GM23338 (cell line): Measurements from ENCODE around the gene KIF6. TPM values are rescaled to one million over a fixed set of nuclear protein-coding genes. Genes with fewer than 3 reads are reported as not detected.

Experiments used
- ATAC-seq: fragments of 200-7000 bp; cut with Tn5 transposase; 3 replicates; pipeline ENCODE4 v1.9.1; 2020
- DNase-seq: peaks from one replicate; pipeline ENCODE4 v3.0.0-alpha.2; 2015; ENCODE audit warnings: low spot score
- H2AFZ ChIP-seq: fragments of 200-600 bp; sonication (generic); 2 replicates; pipeline ENCODE4 v1.8.0; 2016; ENCODE audit warnings: antibody characterized with exemption, mild to moderate bottlenecking, moderate library complexity
- H3F3A ChIP-seq: fragments of 200-600 bp; sonication (generic); replicated peaks from 2 replicates; pipeline ENCODE4 v1.8.0; 2017; ENCODE audit warnings: antibody characterized with exemption, mixed run types, low read depth
- H3K27ac ChIP-seq: fragments of 200-600 bp; sonication (generic); 2 replicates; pipeline ENCODE4 v1.6.1; 2016; ENCODE audit warnings: low read depth
- H3K27me3 ChIP-seq: fragments of 200-600 bp; sonication (generic); 2 replicates; pipeline ENCODE4 v1.8.0; 2016; ENCODE audit warnings: mild to moderate bottlenecking, mixed run types, moderate library complexity; ENCODE audit not compliant: insufficient read depth
- H3K36me3 ChIP-seq: fragments of 200-600 bp; sonication (generic); 2 replicates; pipeline ENCODE4 v1.8.0; 2016; ENCODE audit warnings: mild to moderate bottlenecking; ENCODE audit not compliant: insufficient read depth
- H3K4me1 ChIP-seq: fragments of 200-600 bp; sonication (generic); 2 replicates; pipeline ENCODE4 v1.8.0; 2016; ENCODE audit warnings: mild to moderate bottlenecking, moderate library complexity; ENCODE audit not compliant: insufficient read depth
- H3K4me2 ChIP-seq: fragments of 200-600 bp; sonication (generic); 2 replicates; pipeline ENCODE4 v1.7.1; 2017; ENCODE audit warnings: mixed run types
- H3K4me3 ChIP-seq: fragments of 200-600 bp; sonication (generic); 2 replicates; pipeline ENCODE4 v1.6.1; 2016; ENCODE audit warnings: mixed run types
- H3K79me2 ChIP-seq: fragments of 200-600 bp; sonication (generic); replicated peaks from 2 replicates; pipeline ENCODE4 v1.8.0; 2017; ENCODE audit warnings: mild to moderate bottlenecking; ENCODE audit not compliant: insufficient read depth
- H3K9me2 ChIP-seq: fragments of 200-600 bp; sonication (generic); 2 replicates; pipeline ENCODE4 v1.8.0; 2017; ENCODE audit not compliant: insufficient read depth
- H4K20me1 ChIP-seq: fragments of 200-600 bp; sonication (generic); replicated peaks from 2 replicates; pipeline ENCODE4 v1.8.0; 2017; ENCODE audit warnings: mild to moderate bottlenecking; ENCODE audit not compliant: insufficient read depth
- H3K27ac Mint-ChIP-seq: 2 replicates; pipeline ENCODE4 v1.8.0; 2020; ENCODE audit warnings: inconsistent platforms, mild to moderate bottlenecking, moderate library complexity, mixed read lengths
- H3K27me3 Mint-ChIP-seq: 3 replicates; pipeline ENCODE4 v1.8.0; 2022; ENCODE audit warnings: low read depth, mild to moderate bottlenecking, moderate library complexity, mixed read lengths, inconsistent platforms; ENCODE audit not compliant: insufficient read depth, poor library complexity
- H3K36me3 Mint-ChIP-seq: 3 replicates; pipeline ENCODE4 v1.8.0; 2021; ENCODE audit warnings: low read depth, mild to moderate bottlenecking, inconsistent platforms, moderate library complexity, mixed read lengths
- H3K4me1 Mint-ChIP-seq: 3 replicates; pipeline ENCODE4 v1.8.0; 2020; ENCODE audit warnings: mild to moderate bottlenecking, inconsistent platforms, mixed read lengths
- H3K4me3 Mint-ChIP-seq: 3 replicates; pipeline ENCODE4 v1.8.0; 2021; ENCODE audit warnings: moderate library complexity, mild to moderate bottlenecking, inconsistent platforms, mixed read lengths
- H3K9me3 Mint-ChIP-seq: 3 replicates; pipeline ENCODE4 v1.8.0; 2020; ENCODE audit warnings: moderate library complexity, mild to moderate bottlenecking, inconsistent platforms, mixed read lengths
- CREB1 ChIP-seq: fragments of 250-450 bp; sonication (Bioruptor Pico); IDR thresholded peaks from 2 replicates; pipeline ENCODE4 v1.5.0; 2020; ENCODE audit warnings: low read depth, mild to moderate bottlenecking, moderate library complexity
- CTCF ChIP-seq, 2 experiments: fragments of 200-600 bp in 1 of 2; sonication (generic) in 1 of 2; conservative IDR thresholded peaks; 2 replicates each; pipeline versions ENCODE4 v1.5.1 to v1.6.1; 2016 to 2017; ENCODE audit warnings: antibody characterized with exemption in 2 of 2, low read depth in 2 of 2, mild to moderate bottlenecking in 2 of 2, moderate library complexity in 1 of 2
- EZH2 ChIP-seq: fragments of 200-600 bp; sonication (generic); IDR thresholded peaks from one replicate; pipeline ENCODE4 v1.8.0; 2017; ENCODE audit warnings: antibody characterized with exemption, mild to moderate bottlenecking, low read depth; ENCODE audit not compliant: unreplicated experiment
- EZH2phosphoT487 ChIP-seq: fragments of 200-600 bp; sonication (generic); IDR thresholded peaks from one replicate; pipeline ENCODE4 v1.8.1; 2018; ENCODE audit warnings: antibody characterized with exemption; ENCODE audit not compliant: unreplicated experiment
- NANOG ChIP-seq: IDR thresholded peaks from 2 replicates; pipeline ENCODE4 v1.6.1; 2016; ENCODE audit warnings: antibody characterized with exemption, borderline replicate concordance
- POLR2AphosphoS5 ChIP-seq: IDR thresholded peaks from 2 replicates; pipeline ENCODE4 v1.6.1; 2016; ENCODE audit warnings: antibody characterized with exemption, low read depth
- REST ChIP-seq: IDR thresholded peaks from one replicate; pipeline ENCODE4 v1.6.1; 2018; ENCODE audit warnings: antibody characterized with exemption; ENCODE audit not compliant: unreplicated experiment
- ZNF114 ChIP-seq: fragments of 250-450 bp; sonication (Bioruptor Pico); IDR thresholded peaks from 2 replicates; pipeline ENCODE4 v1.5.0; 2020; ENCODE audit warnings: mild to moderate bottlenecking, moderate library complexity
- ZNF331 ChIP-seq: fragments of 250-450 bp; sonication (Bioruptor Pico); IDR thresholded peaks from 2 replicates; pipeline ENCODE4 v1.5.0; 2020; ENCODE audit warnings: low read depth, mild to moderate bottlenecking, moderate library complexity
- ZNF462 ChIP-seq: fragments of 250-450 bp; sonication (Bioruptor Pico); IDR thresholded peaks from 2 replicates; pipeline ENCODE4 v1.5.0; 2020; ENCODE audit warnings: mild to moderate bottlenecking, moderate library complexity
- polyA plus RNA-seq: library from polyadenylated mRNA; unstranded; fragments of >200 nt; fragmentation: Nextera tagmentation; extraction: Ambion mirVana; gene quantifications from 2 replicates; pipeline ENCODE4 v1.2.1, GENCODE V29; 2016
- total RNA-seq: library from RNA; depleted of rRNA; stranded (reverse); fragments of >200 nt; shearing (Covaris generic); gene quantifications from 2 replicates; pipeline ENCODE4 v1.2.3, GENCODE V29; 2014

The KIF6 gene
- total and polyA plus RNA-seq, 2 experiments from 2014 or later = 0.87 to 1.7 TPM

- no peaks in the 10 kb centered on the region for H3K4me1 ChIP-seq
- H3K9me2 ChIP-seq = peaks cover 2% of the 10 kb centered on the region; the same call in 1 of the 2 replicates
- H3K4me2 ChIP-seq = no peak overlapping the region
- no peak for TF ChIP-seq ZNF331 (CRISPR knock-in tag)
- no peak for TF ChIP-seq NANOG
- TF ChIP-seq POLR2AphosphoS5 = no peak
- TF ChIP-seq CTCF (conservative IDR thresholded peaks at IDR 0.05; ENCODE audit: low read depth in 2 of 2) = no peak
- no peak for TF ChIP-seq REST
- TF ChIP-seq ZNF114 (CRISPR knock-in tag) = no peak
- no peak for TF ChIP-seq EZH2
- TF ChIP-seq EZH2phosphoT487 = no peak
- no peak overlapping the region for H3K4me3 ChIP-seq
- no peaks in the 10 kb centered on the region for H3F3A ChIP-seq
- no peak for DNase-seq
- H3K27ac Mint-ChIP-seq = no peak overlapping the region
- H3K9me3 Mint-ChIP-seq = no peaks in the 10 kb centered on the region
- no peaks in the 10 kb centered on the region for H3K79me2 ChIP-seq
- no peaks in the 10 kb centered on the region for H3K27me3 ChIP-seq
- H3K4me1 Mint-ChIP-seq = no peaks in the 10 kb centered on the region
- H2AFZ ChIP-seq = no peak overlapping the region
- no peaks in the 10 kb centered on the region for H3K36me3 Mint-ChIP-seq
- no peaks in the 10 kb centered on the region for H4K20me1 ChIP-seq
- ATAC-seq = no peak
- no peak overlapping the region for H3K27ac ChIP-seq
- H3K36me3 ChIP-seq = no peaks in the 10 kb centered on the region
- H3K27me3 Mint-ChIP-seq = no peaks in the 10 kb centered on the region
- no peak overlapping the region for H3K4me3 Mint-ChIP-seq
Observed at GRCh38 chr6:39404312-39404711, 320.9 kb downstream of the KIF6 start.

GRCh38 chr6:39403304-39403703 is 321.9 kb downstream of the KIF6 start:
- H3K4me1 ChIP-seq = no peaks in the 10 kb centered on the region
- no peaks in the 10 kb centered on the region for H3K27me3 ChIP-seq
- H3K9me3 Mint-ChIP-seq = no peaks in the 10 kb centered on the region
- DNase-seq = no peak
- no peak overlapping the region for H3K4me2 ChIP-seq
- H2AFZ ChIP-seq = no peak overlapping the region
- H3F3A ChIP-seq = no peaks in the 10 kb centered on the region
- no peaks in the 10 kb centered on the region for H3K4me1 Mint-ChIP-seq
- H3K36me3 Mint-ChIP-seq = no peaks in the 10 kb centered on the region
- H3K27ac Mint-ChIP-seq = no peak overlapping the region
- H3K36me3 ChIP-seq = no peaks in the 10 kb centered on the region
- H3K27me3 Mint-ChIP-seq = peaks cover 2% of the 10 kb centered on the region
- no peak for ATAC-seq
- H4K20me1 ChIP-seq = no peaks in the 10 kb centered on the region
- no peak overlapping the region for H3K4me3 ChIP-seq
- H3K27ac ChIP-seq = no peak overlapping the region
- peaks cover 6% of the 10 kb centered on the region; the same call in 1 of the 2 replicates for H3K9me2 ChIP-seq
- no peaks in the 10 kb centered on the region for H3K79me2 ChIP-seq
- no peak overlapping the region for H3K4me3 Mint-ChIP-seq
- no peak for TF ChIP-seq EZH2phosphoT487
- no peak for TF ChIP-seq ZNF462
- no peak for TF ChIP-seq ZNF114 (CRISPR knock-in tag)
- TF ChIP-seq CREB1 (CRISPR knock-in tag) = no peak
